IMR-90 (cell line): ENCODE data around the gene SURF2.

Experiments used
- BHLHE40 ChIP-seq: fragments of 150-350 bp; IDR thresholded peaks from 2 replicates; pipeline ENCODE4 v1.6.1; 2016; ENCODE audit warnings: mild to moderate bottlenecking, low read depth, low read length
- CEBPB ChIP-seq: IDR thresholded peaks from 2 replicates; pipeline ENCODE4 v1.6.1; 2012; ENCODE audit warnings: low read depth, low read length, improper control_type of control experiment
- CHD1 ChIP-seq: IDR thresholded peaks from 2 replicates; pipeline ENCODE4 v1.6.1; 2012; ENCODE audit warnings: low read depth, low read length, improper control_type of control experiment
- FOS ChIP-seq: fragments of 150-350 bp; IDR thresholded peaks from 2 replicates; pipeline ENCODE4 v1.6.1; 2016; ENCODE audit warnings: low read depth, low read length
- MAFK ChIP-seq: IDR thresholded peaks from 2 replicates; pipeline ENCODE4 v1.6.1; 2012; ENCODE audit warnings: low read depth, low read length, improper control_type of control experiment
- MAZ ChIP-seq: IDR thresholded peaks from 2 replicates; pipeline ENCODE4 v1.6.1; 2012; ENCODE audit warnings: low read depth, mild to moderate bottlenecking, low read length, improper control_type of control experiment, moderate library complexity, borderline replicate concordance
- POLR2A ChIP-seq: IDR thresholded peaks from 2 replicates; pipeline ENCODE4 v1.6.1; 2012; ENCODE audit warnings: mild to moderate bottlenecking, low read depth, low read length
- RAD21 ChIP-seq: IDR thresholded peaks from 2 replicates; pipeline ENCODE4 v1.6.1; 2012; ENCODE audit warnings: low read length, improper control_type of control experiment
- RCOR1 ChIP-seq: IDR thresholded peaks from 2 replicates; pipeline ENCODE4 v1.6.1; 2012; ENCODE audit warnings: mild to moderate bottlenecking, low read length, improper control_type of control experiment; ENCODE audit not compliant: insufficient replicate concordance
- RFX5 ChIP-seq: IDR thresholded peaks from 2 replicates; pipeline ENCODE4 v1.8.0; 2012; ENCODE audit warnings: low read depth, mild to moderate bottlenecking, low read length, moderate library complexity
- SMC3 ChIP-seq: fragments of 150-350 bp; IDR thresholded peaks from 2 replicates; pipeline ENCODE4 v1.6.1; 2016; ENCODE audit warnings: low read depth, mild to moderate bottlenecking, antibody characterized with exemption, low read length, moderate library complexity
- USF2 ChIP-seq: fragments of 150-350 bp; IDR thresholded peaks from 2 replicates; pipeline ENCODE4 v1.6.1; 2017; ENCODE audit warnings: mild to moderate bottlenecking, antibody characterized with exemption, low read length, low read depth
- TF ChIP-seq, protein P1 (sequence below): conservative IDR thresholded peaks from 2 replicates; pipeline ENCODE4 v1.5.1; 2012; ENCODE audit warnings: mild to moderate bottlenecking, low read depth, low read length, improper control_type of control experiment

DNA sequence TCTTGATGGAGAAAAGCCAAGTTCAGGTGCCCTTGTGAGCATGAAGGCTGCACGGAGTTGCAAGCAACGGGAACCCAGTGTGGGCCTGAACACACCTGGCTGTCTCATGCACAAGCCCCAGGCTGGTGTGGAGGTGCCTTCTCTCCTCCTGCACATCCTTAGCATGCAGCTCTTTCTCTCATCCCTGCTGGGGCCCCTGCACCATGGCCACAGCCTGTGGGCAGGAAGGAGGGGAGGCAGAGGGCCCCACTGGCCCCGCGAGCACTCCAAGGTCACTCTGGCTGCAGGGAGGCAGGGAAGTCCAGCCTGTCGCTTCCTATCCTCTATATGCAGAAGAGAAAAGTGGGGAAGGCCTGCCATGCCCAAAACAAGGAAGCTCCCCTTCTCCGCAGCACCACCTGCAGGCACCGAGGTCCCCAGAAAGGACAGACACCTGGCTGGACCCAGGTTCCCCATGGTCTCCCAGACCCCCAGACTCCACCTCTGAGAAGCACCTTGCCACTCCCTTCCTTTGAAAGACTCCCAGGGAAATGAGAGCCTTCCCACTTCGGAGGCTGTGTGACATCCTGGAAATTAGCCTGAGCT, 38.4 kb downstream of the SURF2 start:
- no peak for TF ChIP-seq BHLHE40
- TF ChIP-seq, protein P1, sequence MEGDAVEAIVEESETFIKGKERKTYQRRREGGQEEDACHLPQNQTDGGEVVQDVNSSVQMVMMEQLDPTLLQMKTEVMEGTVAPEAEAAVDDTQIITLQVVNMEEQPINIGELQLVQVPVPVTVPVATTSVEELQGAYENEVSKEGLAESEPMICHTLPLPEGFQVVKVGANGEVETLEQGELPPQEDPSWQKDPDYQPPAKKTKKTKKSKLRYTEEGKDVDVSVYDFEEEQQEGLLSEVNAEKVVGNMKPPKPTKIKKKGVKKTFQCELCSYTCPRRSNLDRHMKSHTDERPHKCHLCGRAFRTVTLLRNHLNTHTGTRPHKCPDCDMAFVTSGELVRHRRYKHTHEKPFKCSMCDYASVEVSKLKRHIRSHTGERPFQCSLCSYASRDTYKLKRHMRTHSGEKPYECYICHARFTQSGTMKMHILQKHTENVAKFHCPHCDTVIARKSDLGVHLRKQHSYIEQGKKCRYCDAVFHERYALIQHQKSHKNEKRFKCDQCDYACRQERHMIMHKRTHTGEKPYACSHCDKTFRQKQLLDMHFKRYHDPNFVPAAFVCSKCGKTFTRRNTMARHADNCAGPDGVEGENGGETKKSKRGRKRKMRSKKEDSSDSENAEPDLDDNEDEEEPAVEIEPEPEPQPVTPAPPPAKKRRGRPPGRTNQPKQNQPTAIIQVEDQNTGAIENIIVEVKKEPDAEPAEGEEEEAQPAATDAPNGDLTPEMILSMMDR = no peak
- TF ChIP-seq POLR2A = no peak
- no peak for TF ChIP-seq CHD1
- TF ChIP-seq MAZ = no peak
- TF ChIP-seq MAFK = no peak
- no peak for TF ChIP-seq RAD21
- TF ChIP-seq USF2 = no peak
- TF ChIP-seq CEBPB = no peak
- no peak for TF ChIP-seq RFX5
- TF ChIP-seq FOS = no peak
- TF ChIP-seq RCOR1 = no peak
- TF ChIP-seq SMC3 = no peak
